K562 (cell line): ENCODE data around the gene EXOC4. TPM values are rescaled to one million over a fixed set of nuclear protein-coding genes. Genes with fewer than 3 reads are reported as not detected.

ENCODE experiments used
- ATAC-seq: fragments of 200-7000 bp; cut with Tn5 transposase; 3 replicates; pipeline ENCODE4 v1.9.1; 2020; ENCODE audit warnings: moderate library complexity
- BruUV-seq: library from RNA; stranded (reverse); fragments of 400-500 nt; replicated peaks from 2 replicates; lab custom pipeline; 2021; lab: Mats Ljungman, UMichigan
- CTCF ChIA-PET: fragments of 300-600 bp; formaldehyde crosslinking; extraction: SDS; loops from one replicate; lab custom pipeline; 2021; ENCODE audit warnings: low intra/inter-chr PET ratio; lab: Yijun Ruan, JAX
- POLR2A ChIA-PET: fragments of 300-600, 350-650 bp; sonication (Branson Sonifier 250); formaldehyde crosslinking; extraction: SDS; loops from one replicate; lab custom pipeline; 2021; ENCODE audit warnings: antibody characterized with exemption, inconsistent platforms; lab: Yijun Ruan, JAX
- DNase-seq, 4 experiments: peaks; one replicate each; pipeline versions ENCODE4 v3.0.0 to v3.0.0-alpha.2; 2011 to 2018; ENCODE audit warnings: low spot score in 3 of 4, mixed read lengths in 3 of 4; ENCODE audit errors: extremely low read depth in 1 of 4
- FAIRE-seq: peaks from 2 replicates; lab custom pipeline; 2011; peaks lifted over from hg19 to GRCh38; lab: Jason Lieb, UNC
- H2AFZ ChIP-seq: 2 replicates; pipeline ENCODE4 v1.6.0; 2011; ENCODE audit warnings: low read depth, low read length, control low read depth, inconsistent platforms
- H3K27ac ChIP-seq: fragments of 200-600 bp; 3 replicates; pipeline ENCODE4 v1.8.0; 2011; ENCODE audit warnings: low read depth, mild to moderate bottlenecking, control low read depth, inconsistent platforms, low read length, moderate library complexity, mixed read lengths; ENCODE audit errors: extremely low read depth
- H3K27me3 ChIP-seq, 2 experiments: fragments of 300-600 bp in 1 of 2; 2 replicates in 1 of 2; 3 replicates in 1 of 2; pipeline versions ENCODE4 v1.6.0 to v1.8.0; 2011; ENCODE audit warnings: inconsistent platforms in 2 of 2, low read length in 2 of 2, mild to moderate bottlenecking in 1 of 2, mixed read lengths in 1 of 2, moderate library complexity in 1 of 2; ENCODE audit not compliant: control insufficient read depth in 2 of 2, insufficient read depth in 2 of 2
- H3K36me3 ChIP-seq: fragments of 300-600 bp; 3 replicates; pipeline ENCODE4 v1.8.0; 2011; ENCODE audit warnings: mild to moderate bottlenecking, low read length, inconsistent platforms; ENCODE audit not compliant: control insufficient read depth, insufficient read depth
- H3K4me1 ChIP-seq, 2 experiments: fragments of 200-600 bp in 1 of 2; replicated peaks in 1 of 2; 2 replicates in 1 of 2; 3 replicates in 1 of 2; pipeline versions ENCODE4 v1.5.1 to v1.8.0; 2011; ENCODE audit warnings: inconsistent platforms in 2 of 2, low read length in 2 of 2, mild to moderate bottlenecking in 1 of 2, mixed read lengths in 1 of 2, moderate library complexity in 1 of 2; ENCODE audit not compliant: control insufficient read depth in 2 of 2, insufficient read depth in 2 of 2
- H3K4me2 ChIP-seq: 2 replicates; pipeline ENCODE4 v1.6.1; 2011; ENCODE audit warnings: low read length, control low read depth, inconsistent platforms, mixed read lengths; ENCODE audit not compliant: insufficient read depth
- H3K4me3 ChIP-seq: fragments of 200-600 bp; sonication (generic), shearing (Covaris generic); 2 replicates; pipeline ENCODE4 v1.5.1; 2016; ENCODE audit warnings: control low read depth, inconsistent platforms
- H3K79me2 ChIP-seq: fragments of 200-600 bp; 3 replicates; pipeline ENCODE4 v1.8.0; 2011; ENCODE audit warnings: low read length, inconsistent platforms; ENCODE audit not compliant: control insufficient read depth, insufficient read depth
- H3K9ac ChIP-seq, 2 experiments: 2 replicates each; pipeline versions ENCODE4 v1.6.0 to v1.6.1; 2011; ENCODE audit warnings: low read depth in 2 of 2, low read length in 2 of 2, control low read depth in 1 of 2, inconsistent platforms in 1 of 2, mild to moderate bottlenecking in 1 of 2, mixed read lengths in 1 of 2; ENCODE audit not compliant: insufficient read depth in 1 of 2
- H3K9me1 ChIP-seq: one replicate; pipeline ENCODE4 v1.6.0; 2011; ENCODE audit warnings: inconsistent platforms, mild to moderate bottlenecking, low read length, moderate library complexity; ENCODE audit not compliant: control insufficient read depth, insufficient read depth
- H3K9me3 ChIP-seq: replicated peaks from 2 replicates; pipeline ENCODE4 v1.5.1; 2011; ENCODE audit warnings: low read depth, low read length, inconsistent platforms; ENCODE audit not compliant: control insufficient read depth, insufficient read depth
- H4K20me1 ChIP-seq: replicated peaks from 2 replicates; pipeline ENCODE4 v1.6.1; 2011; ENCODE audit warnings: low read length, inconsistent platforms, mixed read lengths; ENCODE audit not compliant: control insufficient read depth, insufficient read depth
- CBFA2T3 ChIP-seq: fragments of 450-650 bp; IDR thresholded peaks from 2 replicates; pipeline ENCODE4 v1.6.1; 2017
- HNRNPH1 ChIP-seq: fragments of 200-400 bp; formaldehyde crosslinking; optimal IDR thresholded peaks from 2 replicates; pipeline ENCODE3; 2017; ENCODE audit warnings: low read depth, mild to moderate bottlenecking, low read length, moderate library complexity
- HNRNPL ChIP-seq: fragments of 200-400 bp; formaldehyde crosslinking; IDR thresholded peaks from 2 replicates; pipeline ENCODE4 v1.6.1; 2017; ENCODE audit warnings: low read depth, mild to moderate bottlenecking, low read length
- RREB1 ChIP-seq: fragments of 250-450 bp; sonication (Bioruptor Pico); IDR thresholded peaks from 2 replicates; pipeline ENCODE4 v1.4.0; 2020
- STAG1 ChIP-seq: sonication (generic); formaldehyde crosslinking; IDR thresholded peaks from 2 replicates; pipeline ENCODE4 v1.5.0; 2020; ENCODE audit warnings: missing genetic modification reagents, borderline replicate concordance
- ZNF12 ChIP-seq: sonication (generic); formaldehyde crosslinking; IDR thresholded peaks from 2 replicates; pipeline ENCODE4 v1.4.0; 2020; ENCODE audit warnings: mild to moderate bottlenecking, missing genetic modification reagents
- ZNF133 ChIP-seq: fragments of 250-450 bp; sonication (Bioruptor Pico); IDR thresholded peaks from 2 replicates; pipeline ENCODE4 v1.4.0; 2020; ENCODE audit warnings: mild to moderate bottlenecking
- ZNF668 ChIP-seq: fragments of 250-450 bp; sonication (Bioruptor Pico); IDR thresholded peaks from 2 replicates; pipeline ENCODE4 v1.8.0; 2022; ENCODE audit warnings: mild to moderate bottlenecking, inconsistent platforms
- WGBS: fragments of 100-300 bp; shearing (Covaris generic); methylation state at CpG from one replicate; pipeline ENCODE4 v1.1.6; 2016; ENCODE audit warnings: low coverage, mixed read lengths; ENCODE audit not compliant: insufficient coverage; ENCODE audit errors: missing lambda C conversion rate; 5-methylcytosine and 5-hydroxymethylcytosine counted together
- in situ Hi-C: fragments of 300-500 bp; cut with MboI; formaldehyde crosslinking; loops from 4 replicates; pipeline ENCODE4 v1.15.0; 2018; ENCODE audit warnings: inconsistent platforms, mixed read lengths
- intact Hi-C: fragments of 100-400 bp; cut with micrococcal nuclease; formaldehyde crosslinking; loops from 2 replicates; pipeline ENCODE4 v1.14.2; 2022
- polyA plus RNA-seq, 8 experiments: library from polyadenylated mRNA; depleted of rRNA in 4 of 8; stranded (reverse) in 5 of 8; unstranded in 3 of 8; fragments of >200 nt; fragmentation: Nextera tagmentation in 2 of 8; fragmentation: Illumina TruSeq in 1 of 8; extraction: Ambion mirVana in 2 of 8; extraction: Trizol in 1 of 8; gene quantifications; 2 replicates each; pipeline versions ENCODE4 v1.2.1 to v1.2.3, GENCODE V29; 2011 to 2014; ENCODE audit warnings: inconsistent platforms in 1 of 8, missing spikeins in 1 of 8
- total RNA-seq, 7 experiments: library from RNA; depleted of rRNA in 6 of 7; stranded (reverse); fragments of >200 nt in 6 of 7; fragmentation: Illumina TruSeq in 2 of 7; extraction: Trizol in 2 of 7; gene quantifications; 2 replicates each; pipeline versions ENCODE4 v1.2.1 to v1.2.3, GENCODE V29; 2011 to 2021; ENCODE audit warnings: low replicate concordance in 1 of 7

The EXOC4 gene
- total and polyA plus RNA-seq, 9 of the 15 experiments (the other 6 are each of a cell fraction or from before 2014, with no cell fraction given): 18.5 to 73.1 (median 46.6) TPM

GRCh38 chr7:133796782-133797745 lies 544.2 kb downstream of the EXOC4 start:
- no peaks in the 10 kb centered on the region for H3K27me3 ChIP-seq
- ChIA-PET CTCF (no interaction called here), POLR2A (interaction anchor here (0.8 kb wide), 1 partner anchor 16 kb away, joined by 3 read pairs; no protein-coding TSS in a partner anchor)
- no peaks in the 10 kb centered on the region for H3K9me1 ChIP-seq
- H3K4me1 ChIP-seq: no peaks in the 10 kb centered on the region
- FAIRE-seq (no peak), ATAC-seq (no peak), DNase-seq (no peak)
- no peak overlapping the region for H3K4me2 ChIP-seq
- no TSS peak for BruUV-seq
- no peaks in the 10 kb centered on the region for H3K9me3 ChIP-seq
- TF ChIP-seq HNRNPH1: no peak
- WGBS: 58% methylated on average over 11 of the region's 11 CpGs
- in situ Hi-C loops (no loop called here), intact Hi-C loops (no loop called here)
- H3K4me3 ChIP-seq: no peak overlapping the region
- no peaks in the 10 kb centered on the region for H3K36me3 ChIP-seq
- no peak overlapping the region for H2AFZ ChIP-seq
- H3K79me2 ChIP-seq: no peaks in the 10 kb centered on the region
- no peak overlapping the region for H3K9ac ChIP-seq
- no peaks in the 10 kb centered on the region for H4K20me1 ChIP-seq
- no peak overlapping the region for H3K27ac ChIP-seq

DNA sequence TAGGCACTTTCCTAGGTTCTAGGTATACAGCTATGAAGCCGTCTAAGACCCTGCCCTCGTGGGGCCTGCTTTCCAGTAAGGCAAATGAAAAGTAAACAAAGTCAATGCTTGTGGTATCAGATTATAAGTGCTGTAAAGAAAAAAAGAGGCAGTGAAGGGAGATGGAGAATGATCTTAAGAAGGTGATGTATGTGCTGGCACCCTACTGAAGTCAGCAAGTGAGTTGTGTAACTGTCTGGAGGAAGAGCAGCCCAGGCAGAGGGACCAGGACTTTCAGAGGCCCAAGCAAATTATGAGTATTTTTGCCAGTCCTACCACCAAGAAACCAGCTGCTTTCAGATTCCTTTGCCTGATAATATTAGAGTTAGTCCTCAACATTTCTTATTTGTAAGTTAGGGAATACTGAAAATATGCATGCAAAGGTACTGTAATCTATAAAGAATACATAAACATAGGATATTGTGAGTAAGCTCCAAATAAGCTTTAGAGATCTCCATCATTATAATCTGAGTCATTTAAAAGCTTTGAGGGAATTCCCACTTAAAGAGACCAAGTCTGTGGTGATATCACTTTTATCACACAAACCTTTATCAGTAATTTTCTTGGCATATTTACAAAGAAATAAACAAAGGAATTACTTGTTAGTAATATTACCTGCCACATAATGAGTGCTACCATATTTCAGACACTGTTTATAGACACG lies 545.1 kb downstream of the EXOC4 start:
- 7% methylated on average over 3 of the region's 3 CpGs for whole genome bisulfite sequencing
- no TSS peak for BruUV-seq
- no peak overlapping the region for H3K27ac ChIP-seq
- H3K4me1 ChIP-seq: no peaks in the 10 kb centered on the region
- H3K9me1 ChIP-seq: no peaks in the 10 kb centered on the region
- no peaks in the 10 kb centered on the region for H3K9me3 ChIP-seq
- POLR2A ChIA-PET: interaction anchor here (0.8 kb wide), 1 partner anchor 17 kb away, joined by 3 read pairs; no protein-coding TSS in a partner anchor
- intact Hi-C loops (no loop called here), in situ Hi-C loops (no loop called here)
- no peak for DNase-seq
- no peaks in the 10 kb centered on the region for H4K20me1 ChIP-seq
- ATAC-seq: no peak
- H3K4me3 ChIP-seq: no peak overlapping the region
- FAIRE-seq: no peak
- H3K9ac ChIP-seq: no peak overlapping the region
- no peak overlapping the region for H3K4me2 ChIP-seq
- no peaks in the 10 kb centered on the region for H3K27me3 ChIP-seq
- CTCF ChIA-PET: no interaction called here
- no peaks in the 10 kb centered on the region for H3K36me3 ChIP-seq
- H2AFZ ChIP-seq: no peak overlapping the region
- no peaks in the 10 kb centered on the region for H3K79me2 ChIP-seq
- TF ChIP-seq ZNF668 (CRISPR knock-in tag) (no peak), HNRNPL (no peak), RREB1 (CRISPR knock-in tag) (no peak), CBFA2T3 (no peak), ZNF133 (no peak), STAG1 (no peak), ZNF12 (CRISPR knock-in tag) (no peak)
